IPS DF 6.9 (cell line): ENCODE results near the gene RASGRF2.

Experiments used
- DNase-seq: peaks from one replicate; pipeline ENCODE4 v3.0.0-alpha.2; 2013; ENCODE audit warnings: low read depth, low spot score
- H3K27ac ChIP-seq: one replicate; pipeline ENCODE4 v1.5.1; 2013; ENCODE audit warnings: low read length, control low read depth
- H3K27me3 ChIP-seq: 2 replicates; pipeline ENCODE4 v1.6.1; 2013; ENCODE audit warnings: mild to moderate bottlenecking, low read length; ENCODE audit not compliant: control insufficient read depth, insufficient read depth
- H3K36me3 ChIP-seq: 2 replicates; pipeline ENCODE4 v1.6.1; 2013; ENCODE audit warnings: low read length; ENCODE audit not compliant: control insufficient read depth, insufficient read depth
- H3K4me1 ChIP-seq: 2 replicates; pipeline ENCODE4 v1.6.1; 2013; ENCODE audit warnings: low read length; ENCODE audit not compliant: control insufficient read depth, insufficient read depth
- H3K4me3 ChIP-seq: 2 replicates; pipeline ENCODE4 v1.5.1; 2013; ENCODE audit warnings: mild to moderate bottlenecking, low read length
- H3K9me3 ChIP-seq: 2 replicates; pipeline ENCODE4 v1.6.1; 2013; ENCODE audit warnings: low read length, inconsistent platforms; ENCODE audit not compliant: control insufficient read depth, insufficient read depth
- WGBS: extraction: QIAGEN DNeasy Blood & Tissue Kit; methylation state at CpG from one replicate; pipeline ENCODE4 v1.1.7; 2013; ENCODE audit warnings: mixed read lengths, missing lambda C conversion rate; ENCODE audit not compliant: insufficient read length, insufficient coverage; 5-methylcytosine and 5-hydroxymethylcytosine counted together

Gene RASGRF2

GRCh38 chr5:80962630-80963520 is 2.7 kb downstream of the RASGRF2 start:
- WGBS = no CpG with 5 or more reads among the region's 2 CpGs
- Histone ChIP-seq H3K27me3 (peaks cover 3% of the 10 kb centered on the region; the same call in 1 of the 2 replicates), H3K4me3 (no peak overlapping the region), H3K9me3 (no peaks in the 10 kb centered on the region), H3K4me1 (peaks cover 2% of the 10 kb centered on the region; the same call in 1 of the 2 replicates), H3K36me3 (no peaks in the 10 kb centered on the region), H3K27ac (no peak overlapping the region)
- DNase-seq = no peak

DNA sequence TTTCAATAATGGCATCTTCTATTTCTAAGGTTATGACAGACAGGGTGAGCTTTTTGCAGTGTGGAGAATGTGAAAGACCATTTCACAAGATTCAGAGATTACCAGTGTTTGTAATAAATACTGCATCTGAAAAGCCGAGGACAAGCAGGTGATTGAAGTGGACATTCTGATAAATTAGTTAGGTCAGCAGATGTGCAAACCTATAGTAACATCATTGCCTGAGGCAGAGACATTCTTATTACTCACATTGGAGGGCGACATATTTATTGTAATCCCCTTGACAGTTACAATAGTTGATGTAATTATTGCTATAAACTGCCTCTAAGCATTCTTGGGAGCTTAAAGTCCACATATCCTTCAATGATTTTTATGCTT is 3.3 kb downstream of the RASGRF2 start:
- DNase-seq = no peak
- H3K4me1 ChIP-seq = peaks cover 1% of the 10 kb centered on the region; the same call in 1 of the 2 replicates
- no peaks in the 10 kb centered on the region for H3K36me3 ChIP-seq
- H3K27ac ChIP-seq = no peak overlapping the region
- no CpG with 5 or more reads among the region's 2 CpGs for WGBS
- peaks cover 3% of the 10 kb centered on the region; the same call in 1 of the 2 replicates for H3K27me3 ChIP-seq
- no peaks in the 10 kb centered on the region for H3K9me3 ChIP-seq
- H3K4me3 ChIP-seq = no peak overlapping the region

- no peak for DNase-seq
- peaks cover 3% of the 10 kb centered on the region; the same call in 1 of the 2 replicates for H3K27me3 ChIP-seq
- H3K27ac ChIP-seq = no peak overlapping the region
- no CpG with 5 or more reads among the region's 3 CpGs for WGBS
- no peaks in the 10 kb centered on the region for H3K36me3 ChIP-seq
- H3K4me3 ChIP-seq = no peak overlapping the region
- H3K4me1 ChIP-seq = peaks cover 1% of the 10 kb centered on the region; the same call in 1 of the 2 replicates
- no peaks in the 10 kb centered on the region for H3K9me3 ChIP-seq
Measured at GRCh38 chr5:80963966-80964481, 3.9 kb downstream of the RASGRF2 start.

DNA sequence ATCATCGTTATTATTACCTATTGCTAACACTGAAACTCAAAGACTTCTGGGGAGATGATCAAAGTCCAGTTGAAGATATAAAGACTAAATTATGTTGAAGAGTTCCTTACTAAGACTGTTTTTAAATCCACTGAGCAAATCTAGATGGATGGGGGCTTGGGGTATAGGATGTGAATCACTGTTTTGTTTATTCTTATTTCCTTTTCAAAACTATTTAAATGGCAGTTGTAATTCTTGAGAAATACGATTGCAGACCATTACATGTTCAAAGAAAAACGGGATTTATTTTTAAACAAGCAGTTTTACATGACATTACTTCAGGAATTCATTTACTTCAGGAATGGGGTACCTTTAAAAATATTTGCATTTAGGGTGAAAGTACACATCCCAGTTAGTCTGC is 4.3 kb downstream of the RASGRF2 start:
- no CpG with 5 or more reads among the region's 3 CpGs for WGBS
- Histone ChIP-seq H3K27ac (no peak overlapping the region), H3K4me3 (no peak overlapping the region), H3K4me1 (peaks cover 1% of the 10 kb centered on the region; the same call in 1 of the 2 replicates), H3K36me3 (no peaks in the 10 kb centered on the region), H3K9me3 (no peaks in the 10 kb centered on the region), H3K27me3 (peaks cover 3% of the 10 kb centered on the region; the same call in 1 of the 2 replicates)
- no peak for DNase-seq

GRCh38 chr5:80964919-80965318 is 4.8 kb downstream of the RASGRF2 start:
- no peaks in the 10 kb centered on the region for H3K9me3 ChIP-seq
- no peak for DNase-seq
- no peak overlapping the region for H3K27ac ChIP-seq
- peaks cover 3% of the 10 kb centered on the region; the same call in 1 of the 2 replicates for H3K27me3 ChIP-seq
- H3K36me3 ChIP-seq = no peaks in the 10 kb centered on the region
- peaks cover 1% of the 10 kb centered on the region; the same call in 1 of the 2 replicates for H3K4me1 ChIP-seq
- no CpG with 5 or more reads among the region's 5 CpGs for WGBS
- H3K4me3 ChIP-seq = no peak overlapping the region

GRCh38 chr5:80967500-80968181 is 7.5 kb downstream of the RASGRF2 start:
- DNase-seq = no peak

GRCh38 chr5:80973027-80973426 is 12.9 kb downstream of the RASGRF2 start:
- Histone ChIP-seq H3K36me3 (no peaks in the 10 kb centered on the region), H3K4me3 (no peak overlapping the region), H3K27ac (no peak overlapping the region), H3K27me3 (no peaks in the 10 kb centered on the region), H3K4me1 (peaks cover 1% of the 10 kb centered on the region; the same call in 1 of the 2 replicates), H3K9me3 (no peaks in the 10 kb centered on the region)
- WGBS = no CpG with 5 or more reads among the region's 4 CpGs
- no peak for DNase-seq

More at GRCh38 chr5:80967500-80968181, 7.5 kb downstream of the RASGRF2 start:
- Histone ChIP-seq H3K27ac (no peak overlapping the region), H3K27me3 (no peaks in the 10 kb centered on the region), H3K4me1 (peaks cover 1% of the 10 kb centered on the region; the same call in 1 of the 2 replicates), H3K36me3 (no peaks in the 10 kb centered on the region), H3K4me3 (no peak overlapping the region), H3K9me3 (no peaks in the 10 kb centered on the region)
- WGBS = no CpG with 5 or more reads among the region's 2 CpGs

GRCh38 chr5:80975065-80975464 is 14.9 kb downstream of the RASGRF2 start:
- Histone ChIP-seq H3K4me1 (peaks cover 1% of the 10 kb centered on the region; the same call in 1 of the 2 replicates), H3K27me3 (no peaks in the 10 kb centered on the region), H3K4me3 (no peak overlapping the region), H3K36me3 (no peaks in the 10 kb centered on the region), H3K9me3 (no peaks in the 10 kb centered on the region), H3K27ac (no peak overlapping the region)
- WGBS = no CpG with 5 or more reads among the region's 5 CpGs
- no peak for DNase-seq

- WGBS = no CpG with 5 or more reads among the region's 4 CpGs
- no peaks in the 10 kb centered on the region for H3K27me3 ChIP-seq
- H3K4me3 ChIP-seq = no peak overlapping the region
- H3K27ac ChIP-seq = no peak overlapping the region
- H3K36me3 ChIP-seq = no peaks in the 10 kb centered on the region
- H3K4me1 ChIP-seq = peaks cover 1% of the 10 kb centered on the region; the same call in 1 of the 2 replicates
- DNase-seq = no peak
- H3K9me3 ChIP-seq = no peaks in the 10 kb centered on the region
Measured at GRCh38 chr5:80976985-80977384, 16.8 kb downstream of the RASGRF2 start.

- H3K4me1 ChIP-seq = peaks cover 1% of the 10 kb centered on the region; the same call in 1 of the 2 replicates
- H3K36me3 ChIP-seq = no peaks in the 10 kb centered on the region
- no peak for DNase-seq
- no peak overlapping the region for H3K27ac ChIP-seq
- no peaks in the 10 kb centered on the region for H3K27me3 ChIP-seq
- no peak overlapping the region for H3K4me3 ChIP-seq
- H3K9me3 ChIP-seq = no peaks in the 10 kb centered on the region
- no CpG with 5 or more reads among the region's 1 CpG for WGBS
Measured at GRCh38 chr5:80977764-80978163, 17.6 kb downstream of the RASGRF2 start.
